DLD1 (cell line): ENCODE data around the gene HSPA4.

Experiments
- in situ Hi-C: cut with HindIII; loops from 2 replicates; pipeline ENCODE4 v1.10.0; 2017; ENCODE audit warnings: low sequenced_read_pairs

Gene HSPA4

GRCh38 chr5:133088064-133088463 is 36.3 kb downstream of the HSPA4 start:
- in situ Hi-C loops, result no loop called here

GRCh38 chr5:133091034-133091433 is 39.2 kb downstream of the HSPA4 start:
- in situ Hi-C loops, result loop anchor here (10.0 kb wide), 1 partner anchor 364 kb away; no protein-coding TSS in a partner anchor

- in situ Hi-C loops, result no loop called here
Measured at GRCh38 chr5:133106343-133106742, 54.5 kb downstream of the HSPA4 start.

- in situ Hi-C loops, result no loop called here
Measured at GRCh38 chr5:133106761-133107572, 55.2 kb downstream of the HSPA4 start.

- in situ Hi-C loops, result no loop called here
Measured at GRCh38 chr5:133108481-133108921, 56.7 kb downstream of the HSPA4 start.

- in situ Hi-C loops, result no loop called here
Measured at GRCh38 chr5:133109655-133110483, 58.1 kb downstream of the HSPA4 start.

- in situ Hi-C loops, result no loop called here
Measured at GRCh38 chr5:133110709-133111108, 58.9 kb downstream of the HSPA4 start.

GRCh38 chr5:133111299-133111698 is 59.5 kb downstream of the HSPA4 start:
- in situ Hi-C loops, result no loop called here

GRCh38 chr5:133112026-133112660 is 60.3 kb downstream of the HSPA4 start:
- in situ Hi-C loops, result no loop called here

- in situ Hi-C loops, result no loop called here
Measured at GRCh38 chr5:133113331-133114061, 61.7 kb downstream of the HSPA4 start.

GRCh38 chr5:133114166-133114932 is 62.5 kb downstream of the HSPA4 start:
- in situ Hi-C loops, result no loop called here

GRCh38 chr5:133114933-133115310 is 63.1 kb downstream of the HSPA4 start:
- in situ Hi-C loops, result no loop called here

GRCh38 chr5:133116601-133117000 is 64.8 kb downstream of the HSPA4 start:
- in situ Hi-C loops, result no loop called here

- in situ Hi-C loops, result no loop called here
Measured at GRCh38 chr5:133117166-133117911, 65.5 kb downstream of the HSPA4 start.

GRCh38 chr5:133117912-133118445 is 66.2 kb downstream of the HSPA4 start:
- in situ Hi-C loops, result no loop called here

GRCh38 chr5:133118741-133119140 is 66.9 kb downstream of the HSPA4 start:
- in situ Hi-C loops, result no loop called here

GRCh38 chr5:133119233-133119711 is 67.5 kb downstream of the HSPA4 start:
- in situ Hi-C loops, result no loop called here

- in situ Hi-C loops, result no loop called here
Measured at GRCh38 chr5:133120156-133120750, 68.4 kb downstream of the HSPA4 start.
